ENCODE data around the gene MPC1.
A peak's percentile ranks its signal among the peaks of the same experiment; 100 is the strongest.
"Not testable (repeated sequence)": the region's sequence is repeated elsewhere in the genome, so short reads cannot be mapped to it uniquely, and the experiment has no call there.

The MPC1 gene

DNA sequence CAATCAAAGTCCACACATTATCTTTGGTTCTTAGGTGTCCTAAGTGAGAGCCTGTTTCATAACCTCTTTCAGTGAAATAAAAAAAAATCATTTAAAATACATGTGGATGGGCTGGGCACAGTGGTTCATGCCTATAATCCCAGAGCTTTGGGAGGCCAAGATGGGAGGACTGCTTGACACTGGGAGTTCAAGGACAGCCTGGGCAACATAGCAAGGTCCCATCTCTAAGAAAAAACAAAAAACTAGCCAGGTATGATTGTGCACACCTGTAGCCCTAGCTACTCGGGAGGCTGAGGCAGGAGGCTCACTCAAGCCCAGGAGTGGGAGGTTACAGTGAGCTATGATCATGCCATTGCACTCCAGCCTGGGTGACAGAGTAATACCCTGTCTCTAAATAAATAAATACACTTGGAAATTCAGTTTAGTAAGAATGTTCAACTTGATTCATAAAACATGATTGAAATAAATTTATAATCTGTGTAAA is 3.6 kb downstream of the MPC1 start:
- DNase-seq: no peak

DNA sequence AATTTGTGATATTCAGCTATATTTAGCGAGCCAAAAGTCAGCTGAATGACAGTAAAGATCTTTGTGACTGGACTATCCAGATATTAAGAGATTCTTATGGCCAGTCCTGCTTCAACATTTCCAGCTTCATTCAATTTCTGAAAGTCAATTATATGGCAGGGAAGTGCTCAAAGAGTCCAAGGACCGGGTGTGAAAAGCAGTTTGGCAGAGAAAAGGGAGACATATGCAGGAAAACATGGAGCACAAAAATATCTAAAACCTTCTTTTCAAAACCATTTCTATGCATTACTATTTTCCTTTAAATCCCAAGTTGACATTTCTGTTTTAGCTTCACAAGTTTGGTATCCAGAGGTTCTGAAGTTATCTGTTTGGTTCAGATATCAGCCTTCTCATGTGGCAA is 5.0 kb downstream of the MPC1 start:
- DNase-seq: no peak

DNA sequence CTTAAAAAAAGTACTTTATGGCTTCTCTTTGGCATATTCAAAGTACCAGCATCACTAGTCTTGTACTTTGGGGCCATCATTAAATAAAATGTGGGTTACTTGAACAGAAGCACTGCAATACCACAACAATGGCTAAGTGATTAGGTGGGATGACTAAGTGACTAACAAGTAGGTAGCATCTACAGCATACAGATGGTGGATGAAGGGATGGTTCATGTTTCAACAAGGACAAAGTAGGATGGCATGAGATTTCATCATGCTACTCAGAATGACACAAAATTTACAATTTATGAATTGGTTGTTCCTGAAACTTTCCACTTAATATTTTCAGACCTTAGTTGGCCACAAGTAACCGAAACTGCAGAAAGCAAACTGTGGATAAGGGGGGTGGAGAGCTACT is 7.7 kb downstream of the MPC1 start:
- DNase-seq: no peak

DNA sequence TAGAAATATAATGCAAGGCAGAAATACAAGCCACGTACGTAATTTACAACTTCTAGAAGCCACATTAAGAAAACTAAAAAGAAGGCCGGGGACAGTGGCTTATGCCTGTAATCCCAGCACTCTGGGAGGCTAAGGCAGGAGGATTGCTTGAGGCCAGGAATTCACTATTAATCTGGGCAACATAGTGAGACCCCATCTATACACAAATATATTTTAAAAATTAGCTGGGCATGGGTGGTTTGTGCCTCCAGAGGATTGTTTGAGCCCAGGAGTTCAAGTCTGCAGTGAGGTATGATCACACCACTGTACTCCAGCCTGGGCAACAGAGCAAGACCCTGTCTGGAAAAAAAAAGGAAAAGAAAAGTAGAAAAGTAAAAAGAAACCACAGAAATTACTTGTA is 12.3 kb downstream of the MPC1 start:
- DNase-seq: no peak

DNA sequence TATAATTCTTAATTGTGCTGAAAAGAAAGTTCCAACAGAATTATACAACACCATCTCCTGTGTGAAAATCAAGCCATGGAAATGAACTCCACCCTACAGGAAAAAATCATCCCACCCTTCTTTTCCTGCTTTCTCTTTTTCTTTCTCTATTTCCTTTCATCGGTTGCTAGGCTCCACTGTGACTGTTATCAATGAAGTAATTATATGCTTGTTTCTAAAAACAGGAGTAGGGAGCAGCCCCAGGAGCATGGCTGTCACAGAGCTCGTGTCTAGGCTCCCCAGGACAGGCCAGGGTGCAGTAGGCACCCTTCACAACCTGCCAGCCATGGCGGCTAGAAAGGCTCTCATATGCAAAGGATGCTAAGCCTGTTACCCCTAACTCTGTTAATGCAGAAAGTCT is 13.0 kb downstream of the MPC1 start:
- DNase-seq: no peak

DNA sequence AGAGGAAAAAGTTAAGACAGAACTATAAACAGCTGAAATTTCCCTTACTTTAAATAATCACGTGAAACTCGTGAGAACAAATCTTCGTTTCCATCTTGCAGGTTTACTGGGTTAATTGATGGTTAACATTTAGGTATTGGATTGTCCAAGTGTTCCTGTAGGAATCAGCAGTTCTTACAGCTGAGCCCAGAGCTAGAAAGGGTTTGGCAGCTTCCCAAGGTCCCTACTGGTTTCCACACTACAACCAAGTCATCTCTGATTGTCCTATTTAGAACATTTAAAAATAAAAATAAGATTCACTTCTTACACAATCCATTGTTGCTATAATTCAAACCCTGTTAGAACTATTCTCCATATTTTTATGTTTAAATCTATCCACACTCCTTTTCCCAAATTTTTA is 15.8 kb downstream of the MPC1 start:
- DNase-seq: no peak

DNA sequence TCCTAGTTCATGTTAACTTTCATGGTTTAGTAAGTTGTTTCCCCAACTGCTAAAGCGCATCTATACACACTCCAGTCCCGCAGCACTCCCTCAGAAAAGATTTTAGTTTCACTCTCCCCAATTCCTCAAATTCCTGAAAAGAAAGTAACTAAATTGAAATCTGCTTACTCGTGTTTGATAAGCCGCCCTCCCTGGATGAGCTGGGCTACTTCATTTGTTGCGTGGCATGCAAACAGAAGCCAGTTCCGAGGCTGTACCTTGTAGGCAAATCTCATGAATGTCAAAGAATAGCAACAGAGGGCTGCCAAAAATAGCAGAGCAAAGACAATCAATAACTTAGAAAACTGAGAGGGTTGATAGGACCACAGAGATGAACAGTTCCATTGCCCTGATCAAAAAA is 16.9 kb downstream of the MPC1 start:
- no peak for DNase-seq

DNA sequence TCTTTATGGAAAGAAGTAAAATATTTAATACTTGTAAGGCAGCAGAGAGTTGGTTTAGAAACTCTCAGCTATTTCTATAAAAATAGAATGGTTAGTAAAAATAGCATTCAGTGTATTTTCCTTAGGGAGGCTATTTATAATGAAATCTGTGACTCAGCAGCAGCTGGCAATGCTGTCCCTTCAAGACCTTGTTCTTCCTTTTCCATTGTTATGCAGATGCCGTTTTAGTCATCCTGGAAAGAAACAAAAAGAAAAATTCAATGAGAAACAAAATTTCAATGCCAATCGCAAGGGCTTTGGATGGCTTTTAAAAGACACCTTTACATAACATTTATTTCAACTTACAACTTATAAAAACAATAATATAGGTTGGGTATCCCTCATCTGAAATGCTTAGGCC is 17.5 kb downstream of the MPC1 start:
- DNase-seq: no peak

DNA sequence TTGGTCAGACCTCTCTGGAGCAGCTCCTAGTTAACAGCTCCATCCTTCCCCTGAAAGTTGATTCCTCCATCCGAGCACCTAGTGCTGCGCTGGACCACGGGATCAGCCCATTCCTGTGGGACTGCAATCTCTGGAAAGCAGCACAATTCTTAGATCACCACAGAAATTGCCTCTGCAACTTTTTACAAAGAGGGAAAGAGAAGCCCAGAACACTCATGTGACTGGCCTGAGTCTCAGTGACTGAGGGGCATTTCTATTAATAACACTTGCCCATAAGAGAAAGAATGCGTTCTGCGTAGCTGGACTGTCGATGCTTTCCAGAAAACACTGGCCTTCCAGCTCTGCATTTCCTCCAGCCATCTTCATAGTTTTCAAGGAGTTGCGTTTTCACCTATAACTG is 18.3 kb downstream of the MPC1 start:
- no peak for DNase-seq

DNA sequence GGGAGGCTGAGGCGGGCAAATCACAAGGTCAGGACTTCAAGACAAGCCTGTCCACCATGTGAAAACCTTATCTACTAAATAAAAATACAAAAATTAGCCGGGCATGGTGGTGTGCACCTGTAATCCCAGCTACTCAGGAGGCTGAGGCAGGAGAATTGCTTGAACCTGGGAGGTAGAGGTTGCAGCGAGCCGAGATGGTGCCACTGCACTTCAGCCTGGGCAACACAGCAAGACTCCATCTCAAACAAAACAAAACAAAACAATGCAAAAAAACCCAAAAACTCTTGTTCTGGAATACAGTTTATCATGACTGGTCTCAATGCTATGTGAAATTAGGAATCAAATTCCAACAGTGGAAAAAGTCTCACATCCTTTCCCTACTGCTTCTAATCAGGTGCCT is 20.3 kb downstream of the MPC1 start:
- not testable (repeated sequence) for DNase-seq

DNA sequence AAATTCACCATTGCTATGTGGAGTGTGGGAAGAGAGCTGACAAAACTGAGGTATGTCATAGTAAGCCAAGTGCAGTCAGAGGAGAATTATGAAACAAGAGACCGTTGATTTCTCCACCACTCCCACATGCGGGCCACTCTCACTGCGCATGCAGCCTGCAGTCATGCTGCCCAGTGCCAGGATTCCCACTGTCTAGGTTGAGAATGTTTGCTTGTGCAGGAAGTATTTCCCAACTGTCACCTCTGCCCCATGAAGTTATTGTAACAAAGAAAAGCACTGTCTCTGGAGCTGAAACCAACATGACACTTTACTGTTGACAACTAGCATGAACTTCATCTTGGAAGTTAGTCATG is 21.7 kb downstream of the MPC1 start:
- DNase-seq: no peak

DNA sequence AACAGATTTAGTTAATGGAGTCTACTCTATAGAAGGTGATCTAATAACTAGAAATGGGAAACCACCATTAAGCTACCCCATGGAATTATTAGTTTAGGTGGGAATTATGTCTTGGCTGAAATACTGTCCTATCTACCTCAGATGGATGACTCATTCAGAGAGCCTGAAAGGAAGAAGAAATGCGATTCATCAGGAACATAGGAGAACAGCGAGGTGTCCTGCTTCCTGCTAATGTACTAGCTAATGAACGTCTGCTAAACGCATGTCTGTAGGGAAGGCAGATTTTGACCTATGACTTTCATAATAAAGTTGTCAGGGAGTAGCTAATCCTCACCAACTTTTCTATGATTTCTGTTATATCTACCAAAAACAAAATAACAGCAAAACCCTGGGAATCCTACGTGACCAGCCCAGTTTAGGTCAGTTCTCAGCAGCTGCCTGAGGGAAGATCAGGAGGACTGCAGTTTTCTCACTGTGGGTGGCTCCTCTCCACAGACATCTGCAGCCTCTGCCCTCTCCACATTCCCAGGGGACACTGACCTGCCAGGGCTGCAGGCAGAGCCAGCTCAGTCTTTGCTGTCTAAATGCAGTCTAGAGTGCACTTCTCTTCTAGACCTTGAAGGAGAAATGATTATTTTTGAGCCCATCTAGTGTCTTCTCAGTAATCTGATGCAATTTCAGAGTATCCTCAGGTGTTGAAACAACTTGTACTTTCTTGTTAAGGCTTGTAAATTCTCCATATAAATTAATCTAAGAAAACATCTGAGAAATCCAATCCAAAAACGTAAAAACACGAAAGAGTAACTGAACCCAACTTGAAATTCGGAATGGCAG is 22.3 kb downstream of the MPC1 start:
- DNase-seq: no peak

DNA sequence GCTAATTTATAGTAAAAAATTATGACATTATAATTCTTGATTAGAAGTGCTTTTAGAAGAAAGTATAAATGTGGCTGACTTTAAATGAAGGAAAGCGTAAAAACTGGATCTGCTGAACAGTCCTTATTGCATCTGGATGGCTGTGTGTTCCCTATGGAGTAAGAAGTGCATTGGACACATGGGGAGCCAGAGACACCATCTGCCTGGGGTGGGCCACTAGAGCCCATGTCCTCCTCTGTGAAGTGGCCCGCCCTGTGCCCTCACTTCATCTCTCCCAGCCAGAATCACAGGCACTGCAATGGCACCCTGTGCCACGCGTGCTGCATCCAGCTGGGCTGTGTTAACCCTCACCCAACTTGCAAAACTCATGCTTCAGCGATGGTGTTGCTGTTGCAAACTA is 27.2 kb downstream of the MPC1 start:
- DNase-seq: no peak

DNA sequence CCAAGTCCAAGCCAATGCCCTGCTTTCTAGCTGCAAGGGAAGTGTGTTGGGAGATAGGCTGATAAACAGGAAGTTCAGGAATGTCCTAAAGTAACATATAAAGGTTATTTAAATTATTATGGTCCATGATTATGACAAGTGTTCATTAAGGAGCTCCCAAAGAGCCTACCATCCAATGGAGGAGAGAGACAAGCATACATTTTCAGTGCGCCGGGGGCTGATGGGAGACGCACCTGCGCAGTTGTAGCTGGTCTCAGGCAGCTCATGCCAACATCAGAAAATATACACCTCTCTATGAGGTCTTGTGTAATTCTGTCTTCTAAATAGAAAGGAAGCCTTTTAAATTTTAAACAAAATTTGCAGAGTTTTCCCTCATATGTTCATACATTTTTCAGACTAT is 27.8 kb downstream of the MPC1 start:
- no peak for DNase-seq

DNA sequence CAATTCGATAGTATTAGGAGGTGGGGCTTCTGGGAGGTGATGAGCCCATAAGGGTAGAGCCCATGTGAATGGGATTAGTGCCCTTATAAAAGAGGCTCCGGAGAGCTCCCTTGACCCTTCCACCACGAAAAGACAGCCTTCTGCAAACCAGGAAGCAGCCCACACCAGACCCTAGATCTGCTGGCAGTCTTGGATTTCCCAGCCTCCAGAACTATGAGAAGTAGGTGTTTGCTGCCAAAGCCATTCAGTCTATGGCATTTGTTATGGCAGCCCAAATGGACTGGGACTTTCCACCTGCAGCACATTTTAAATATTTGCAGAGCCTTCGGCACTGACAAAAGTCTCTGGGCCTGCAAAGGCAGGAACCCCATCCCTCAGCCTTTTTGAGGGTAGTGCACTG is 28.6 kb downstream of the MPC1 start:
- no peak for DNase-seq

DNA sequence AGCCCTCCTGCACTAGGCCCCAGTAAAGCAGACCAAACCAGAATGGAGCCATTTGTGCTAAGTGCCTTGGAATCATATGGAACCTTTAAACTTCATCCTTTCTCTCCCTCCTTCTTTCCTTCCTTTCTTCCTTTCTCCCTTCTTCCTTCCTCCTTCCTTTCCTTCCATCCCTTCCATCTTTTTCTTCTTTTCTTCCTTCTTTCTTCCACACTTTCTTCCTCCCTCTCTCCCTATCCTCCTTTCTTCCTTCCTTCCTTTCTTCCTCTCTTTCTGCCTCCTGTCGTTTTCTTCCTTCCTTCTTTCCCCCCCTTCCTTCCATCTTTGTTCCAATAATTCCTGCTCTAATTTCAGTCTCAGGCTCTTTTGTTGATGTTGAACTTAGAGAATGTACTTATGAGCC is 29.2 kb downstream of the MPC1 start:
- no peak for DNase-seq

DNA sequence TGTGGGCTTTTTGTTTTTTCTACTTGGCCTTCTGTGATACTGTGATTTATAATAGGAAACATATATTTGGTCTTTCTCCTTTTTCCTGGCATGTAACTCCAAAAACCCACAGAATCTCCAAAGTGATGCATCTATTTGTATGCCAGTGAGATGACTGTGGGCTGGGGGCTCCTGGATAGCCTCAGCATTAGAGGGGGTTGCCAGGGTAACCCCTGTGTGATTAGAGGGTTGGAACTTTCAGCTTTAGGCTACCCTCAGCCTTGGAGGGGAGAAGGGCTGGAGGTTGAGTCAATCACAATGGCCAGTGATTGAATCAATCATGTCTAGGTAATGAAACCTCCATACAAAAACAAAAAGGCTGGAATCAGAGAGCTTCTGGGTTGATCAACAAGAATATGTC is 29.8 kb downstream of the MPC1 start:
- DNase-seq: no peak

DNA sequence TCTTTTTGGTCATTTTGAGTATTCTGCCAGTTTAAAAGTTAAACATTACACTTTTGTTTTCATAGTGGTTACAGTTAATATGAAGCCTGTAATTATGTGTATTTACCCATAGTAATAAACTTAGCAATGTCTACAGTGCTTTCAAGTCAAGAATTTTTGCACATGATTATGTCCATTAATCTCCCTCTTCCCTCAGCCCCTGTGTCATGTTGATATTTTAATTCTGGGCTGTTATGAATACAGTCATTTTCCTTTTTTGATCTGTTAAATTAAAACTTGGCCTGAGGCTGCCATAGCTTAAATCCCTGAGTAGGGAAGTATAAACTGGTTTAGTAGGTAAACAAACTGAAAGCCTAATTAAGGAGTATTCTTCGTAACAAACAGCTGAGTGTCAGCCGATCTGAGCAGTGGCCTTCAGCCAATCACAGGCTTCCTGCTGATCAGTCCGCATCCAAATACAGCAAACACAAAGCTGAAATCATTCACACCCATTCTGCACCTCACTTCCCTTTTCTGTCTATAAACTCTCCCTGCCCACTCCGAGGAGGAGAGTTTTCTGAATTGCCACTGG is 30.9 kb downstream of the MPC1 start:
- DNase-seq: peak; percentile 97

DNA sequence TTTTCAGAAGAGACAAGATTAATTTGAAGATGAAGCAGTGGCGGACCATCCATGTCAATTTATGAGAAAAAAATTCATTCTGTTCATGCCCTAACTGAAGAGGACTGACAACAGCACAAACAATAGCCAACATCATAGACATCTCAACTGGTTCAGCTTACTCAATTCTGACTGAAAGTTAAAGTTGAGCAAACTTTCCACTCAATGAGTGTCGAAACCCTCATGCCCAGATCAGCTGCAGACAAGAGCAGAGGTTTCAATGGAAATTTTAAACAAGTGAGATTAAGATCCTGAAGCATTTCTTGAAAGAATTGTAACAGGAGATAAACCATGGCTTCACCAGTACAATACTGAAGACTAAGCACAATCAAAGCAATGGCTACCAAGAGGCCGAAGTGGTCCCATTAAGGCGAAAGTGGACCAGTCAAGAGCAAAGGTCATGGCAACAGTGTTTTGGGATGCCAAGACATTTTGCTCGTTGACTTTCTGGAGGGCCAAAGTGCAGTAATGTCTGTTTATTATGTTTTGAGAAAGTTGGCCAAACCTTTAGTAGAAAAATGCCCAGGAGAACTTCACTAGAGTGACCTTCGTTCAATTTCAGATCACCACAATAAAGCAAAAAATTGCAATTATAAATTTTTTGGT is 34.3 kb downstream of the MPC1 start:
- DNase-seq: no peak

DNA sequence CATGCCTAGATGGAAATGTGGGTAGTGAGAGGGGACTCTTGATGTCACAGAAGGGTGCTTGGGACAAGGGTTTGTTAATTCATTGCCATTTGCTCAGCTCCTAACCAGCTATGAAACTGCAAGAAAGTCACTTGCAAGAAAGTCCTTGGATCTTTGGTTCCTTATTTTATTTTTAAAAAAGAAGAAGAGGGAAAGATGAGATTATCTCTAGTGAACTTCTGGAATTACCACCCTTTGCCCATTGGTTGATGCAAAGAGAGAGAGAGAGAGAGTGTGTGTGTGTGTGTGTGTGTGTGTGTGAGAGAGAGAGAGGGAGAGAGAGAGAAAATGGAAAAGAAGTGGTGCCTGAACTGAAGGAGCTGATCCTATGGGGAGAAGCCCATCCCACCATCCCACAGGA is 35.8 kb downstream of the MPC1 start:
- DNase-seq: no peak

DNA sequence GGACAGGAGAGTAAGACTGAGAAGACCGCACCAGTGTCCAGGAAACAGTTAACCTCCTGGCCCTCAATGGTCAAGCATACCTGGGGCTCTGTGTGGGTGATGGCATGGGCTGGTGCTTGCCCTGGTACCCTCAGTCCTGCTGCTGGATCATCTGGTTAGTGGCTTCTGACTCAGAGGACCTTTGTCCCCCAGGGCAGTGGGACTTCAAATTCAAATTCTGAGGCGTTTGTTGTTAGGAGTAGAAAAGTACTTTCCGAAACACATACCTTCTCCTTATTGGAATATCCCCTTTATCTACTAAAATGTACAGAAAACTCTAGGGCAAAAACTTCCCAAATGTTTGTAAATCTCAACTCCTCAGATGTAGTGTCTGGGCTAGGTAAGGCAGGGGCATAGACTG is 36.3 kb downstream of the MPC1 start:
- no peak for DNase-seq

DNA sequence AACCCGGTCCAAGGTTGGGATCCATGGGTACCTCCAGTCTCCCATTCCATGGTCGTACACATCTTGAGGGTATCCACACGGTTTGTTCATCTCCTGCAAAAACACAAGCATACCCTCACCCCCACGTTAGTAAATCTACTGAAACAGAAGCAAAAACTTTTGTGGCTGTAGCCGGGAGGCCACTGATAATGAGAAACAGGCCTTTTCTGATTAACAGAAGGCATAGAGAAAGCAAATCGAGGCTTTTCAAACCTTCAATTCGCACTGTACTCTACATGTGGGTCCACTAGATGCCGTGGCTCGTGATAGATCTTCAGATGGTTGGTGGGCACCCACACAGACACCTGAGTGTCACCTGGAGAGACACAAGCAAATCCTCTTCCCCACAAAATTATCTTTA is 37.1 kb downstream of the MPC1 start:
- not testable (repeated sequence) for DNase-seq

DNA sequence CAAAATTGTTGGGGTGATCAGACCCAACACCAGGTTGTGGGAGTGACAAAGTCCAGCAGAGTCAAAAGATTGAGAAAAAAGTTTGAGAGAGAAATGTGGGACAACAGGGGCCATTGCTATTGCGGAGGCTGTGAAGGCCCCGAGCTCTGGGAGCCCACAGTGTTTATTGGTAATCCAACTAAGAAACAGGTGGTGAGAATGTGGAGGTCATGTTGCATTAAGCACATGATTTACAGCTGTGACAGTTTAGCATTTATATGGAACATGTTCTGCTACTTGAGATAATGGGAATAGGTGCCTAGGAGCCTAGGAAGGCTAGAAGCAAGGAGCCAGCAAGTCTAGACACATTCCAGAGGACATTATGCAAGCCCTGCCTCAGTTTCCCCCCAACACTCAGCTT is 37.8 kb downstream of the MPC1 start:
- not testable (repeated sequence) for DNase-seq

DNA sequence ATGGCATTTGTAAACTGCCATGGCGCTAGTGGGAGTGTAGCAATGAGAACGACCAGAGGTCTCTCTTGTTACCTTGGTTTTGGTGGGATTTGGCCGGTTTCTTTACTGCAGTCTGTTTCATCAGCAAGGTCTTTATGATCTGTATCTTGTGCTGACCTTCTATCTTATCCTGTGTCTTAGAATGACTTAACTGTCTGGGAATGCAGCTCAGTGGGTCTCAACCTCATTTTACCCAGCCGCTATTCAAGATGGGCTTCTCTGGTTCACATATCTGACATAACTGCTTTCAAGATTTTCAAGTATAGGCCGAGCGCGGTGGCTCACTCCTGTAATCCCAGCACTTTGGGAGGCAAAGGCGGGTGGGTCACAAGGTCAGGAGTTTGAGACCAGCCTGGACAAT is 38.5 kb downstream of the MPC1 start:
- no peak for DNase-seq

DNA sequence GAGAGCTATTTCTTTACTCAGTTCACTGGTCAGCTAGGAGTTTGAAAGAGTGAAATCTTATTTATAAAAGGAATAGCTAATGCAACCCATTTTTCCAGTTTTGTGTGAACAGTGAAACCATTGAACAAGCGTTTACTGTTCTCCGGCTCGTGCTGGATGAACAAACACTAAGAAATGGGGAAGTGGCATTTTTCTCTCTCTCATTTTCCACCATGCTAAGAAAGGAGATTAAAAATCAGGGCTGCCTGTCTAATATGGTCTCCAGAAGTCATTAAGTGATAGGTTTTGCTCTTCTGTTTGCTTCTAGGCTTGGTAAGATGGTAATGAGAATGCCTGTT is 39.6 kb downstream of the MPC1 start:
- no peak for DNase-seq
